Endothelial cell (in vitro differentiated cells): ENCODE data around the gene BIRC7. TPM values are rescaled to one million over a fixed set of nuclear protein-coding genes. Genes with fewer than 3 reads are reported as not detected.
A peak's percentile ranks its signal among the peaks of the same experiment; 100 is the strongest.

ENCODE experiments used
- DNase-seq: peaks from one replicate; pipeline ENCODE4 v3.0.0; 2021; ENCODE audit warnings: low spot score
- H3K27ac Mint-ChIP-seq: one replicate; pipeline ENCODE4 v1.8.0; 2021; ENCODE audit warnings: mixed read lengths, inconsistent platforms; ENCODE audit not compliant: unreplicated experiment
- H3K27me3 Mint-ChIP-seq: one replicate; pipeline ENCODE4 v1.8.0; 2021; ENCODE audit warnings: mild to moderate bottlenecking, moderate library complexity, mixed read lengths, inconsistent platforms; ENCODE audit not compliant: unreplicated experiment
- H3K36me3 Mint-ChIP-seq: one replicate; pipeline ENCODE4 v1.8.0; 2021; ENCODE audit warnings: mild to moderate bottlenecking, low read depth, mixed read lengths, inconsistent platforms; ENCODE audit not compliant: unreplicated experiment
- H3K4me1 Mint-ChIP-seq: one replicate; pipeline ENCODE4 v1.8.0; 2021; ENCODE audit warnings: mild to moderate bottlenecking, mixed read lengths, inconsistent platforms; ENCODE audit not compliant: unreplicated experiment
- H3K4me3 Mint-ChIP-seq: one replicate; pipeline ENCODE4 v1.8.0; 2021; ENCODE audit warnings: mild to moderate bottlenecking, mixed read lengths, inconsistent platforms; ENCODE audit not compliant: unreplicated experiment
- H3K9me3 Mint-ChIP-seq: one replicate; pipeline ENCODE4 v1.8.0; 2021; ENCODE audit warnings: mixed read lengths, inconsistent platforms; ENCODE audit not compliant: unreplicated experiment
- CTCF ChIP-seq: fragments of 200-600 bp; sonication (generic); IDR thresholded peaks from one replicate; pipeline ENCODE4 v1.5.0; 2021; ENCODE audit warnings: antibody characterized with exemption; ENCODE audit not compliant: unreplicated experiment
- total RNA-seq: library from RNA; stranded (reverse); fragmentation: NEBNext Ultra II Directional; extraction: Animal tissue kit (Norgen Biotek cat#: 25700); gene quantifications from one replicate; pipeline ENCODE4 v1.2.1, GENCODE V29; 2021; ENCODE audit not compliant: unreplicated experiment

BIRC7 gene
- total RNA-seq, 1 donor from 2014 or later = not detected

- Mint-ChIP-seq H3K4me1 (peaks cover 29% of the 10 kb centered on the region), H3K27me3 (peaks cover 6% of the 10 kb centered on the region), H3K9me3 (no peaks in the 10 kb centered on the region), H3K36me3 (peaks cover 25% of the 10 kb centered on the region), H3K27ac (no peak overlapping the region), H3K4me3 (no peak overlapping the region)
- no peak for TF ChIP-seq CTCF
- no peak for DNase-seq
Measured at GRCh38 chr20:63217706-63218105, 18.0 kb upstream of the BIRC7 start.

GRCh38 chr20:63218701-63219446 is 16.8 kb upstream of the BIRC7 start:
- DNase-seq = no peak
- Mint-ChIP-seq H3K4me1 (peaks cover 20% of the 10 kb centered on the region), H3K27me3 (peaks cover 11% of the 10 kb centered on the region), H3K27ac (no peak overlapping the region), H3K36me3 (peaks cover 18% of the 10 kb centered on the region), H3K9me3 (no peaks in the 10 kb centered on the region), H3K4me3 (no peak overlapping the region)
- no peak for TF ChIP-seq CTCF

DNA sequence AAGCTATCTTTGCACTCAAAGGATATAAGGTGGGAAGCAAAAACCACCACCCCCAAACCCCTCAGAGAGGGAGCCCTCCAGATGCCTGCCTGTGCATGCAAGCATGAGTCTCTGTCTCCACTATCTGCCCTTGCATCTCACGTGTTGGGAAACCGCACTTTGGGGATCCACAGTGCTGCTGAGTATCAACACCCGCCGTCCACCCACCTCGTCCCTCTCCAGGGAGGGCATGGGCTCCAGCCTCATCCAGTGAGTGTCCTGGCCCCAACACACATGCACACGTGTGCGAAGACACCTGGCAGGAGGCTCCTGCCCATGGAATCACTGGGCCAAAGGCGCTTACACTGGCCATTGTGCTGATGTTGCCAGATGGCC is 16.3 kb upstream of the BIRC7 start:
- no peaks in the 10 kb centered on the region for H3K9me3 Mint-ChIP-seq
- H3K4me1 Mint-ChIP-seq = peaks cover 14% of the 10 kb centered on the region
- peaks cover 12% of the 10 kb centered on the region for H3K36me3 Mint-ChIP-seq
- H3K4me3 Mint-ChIP-seq = no peak overlapping the region
- no peak for DNase-seq
- peaks cover 11% of the 10 kb centered on the region for H3K27me3 Mint-ChIP-seq
- H3K27ac Mint-ChIP-seq = no peak overlapping the region
- no peak for TF ChIP-seq CTCF

GRCh38 chr20:63219866-63220521 is 15.7 kb upstream of the BIRC7 start:
- Mint-ChIP-seq H3K27ac (peak overlapping the region; percentile 68), H3K4me3 (peak overlapping the region; percentile 45), H3K36me3 (peaks cover 9% of the 10 kb centered on the region)

More at GRCh38 chr20:63219866-63220521, 15.7 kb upstream of the BIRC7 start:
- TF ChIP-seq CTCF = no peak
- H3K27me3 Mint-ChIP-seq = peaks cover 12% of the 10 kb centered on the region
- no peaks in the 10 kb centered on the region for H3K9me3 Mint-ChIP-seq
- no peak for DNase-seq
- peaks cover 8% of the 10 kb centered on the region for H3K4me1 Mint-ChIP-seq
